RWPE1 (cell line): ENCODE results near the gene PTCD2.
A peak's percentile ranks its signal among the peaks of the same experiment; 100 is the strongest.
"Not testable (repeated sequence)": the region's sequence is repeated elsewhere in the genome, so short reads cannot be mapped to it uniquely, and the experiment has no call there.

Source experiments
- CTCF ChIA-PET: fragments of 350-600 bp; sonication (Branson Sonifier 250); formaldehyde crosslinking; extraction: SDS; loops from one replicate; lab custom pipeline; 2021; lab: Yijun Ruan, JAX
- POLR2A ChIA-PET: fragments of 400-600 bp; formaldehyde crosslinking; extraction: SDS; loops from one replicate; lab custom pipeline; 2020; ENCODE audit warnings: antibody characterized with exemption; ENCODE audit not compliant: low non-redundant PET; lab: Yijun Ruan, JAX
- DNase-seq: peaks from one replicate; pipeline ENCODE4 v3.0.0; 2012; ENCODE audit warnings: low spot score
- H3K27ac ChIP-seq: fragments of 450-650 bp; 2 replicates; pipeline ENCODE4 v1.5.1; 2017
- CTCF ChIP-seq: fragments of 450-650 bp; conservative IDR thresholded peaks from 2 replicates; pipeline ENCODE4 v1.5.1; 2017; ENCODE audit warnings: low read depth, mild to moderate bottlenecking

PTCD2 gene

DNA sequence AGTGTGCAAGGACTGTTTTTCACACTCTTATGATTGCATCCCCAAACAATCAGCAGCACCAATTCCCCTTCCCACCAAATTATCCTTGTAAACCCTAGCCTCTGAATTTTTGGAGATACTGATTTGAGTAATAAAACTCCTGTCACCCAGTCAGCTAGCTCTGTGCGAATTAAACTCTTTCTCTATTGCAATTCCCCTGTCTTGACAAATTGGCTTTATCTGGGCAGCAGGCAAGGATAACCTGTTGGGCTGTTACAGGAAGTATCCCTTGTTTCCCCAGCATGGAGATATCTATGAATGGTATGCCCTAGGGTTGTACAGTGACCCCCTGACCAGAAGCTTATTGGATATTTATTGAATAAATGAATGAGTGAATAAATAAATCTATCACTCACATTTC is 80.8 kb downstream of the PTCD2 start:
- POLR2A ChIA-PET, result no interaction called here
- no peak overlapping the region for H3K27ac ChIP-seq
- CTCF ChIA-PET, result no interaction called here
- no peak for TF ChIP-seq CTCF
- DNase-seq, result no peak

DNA sequence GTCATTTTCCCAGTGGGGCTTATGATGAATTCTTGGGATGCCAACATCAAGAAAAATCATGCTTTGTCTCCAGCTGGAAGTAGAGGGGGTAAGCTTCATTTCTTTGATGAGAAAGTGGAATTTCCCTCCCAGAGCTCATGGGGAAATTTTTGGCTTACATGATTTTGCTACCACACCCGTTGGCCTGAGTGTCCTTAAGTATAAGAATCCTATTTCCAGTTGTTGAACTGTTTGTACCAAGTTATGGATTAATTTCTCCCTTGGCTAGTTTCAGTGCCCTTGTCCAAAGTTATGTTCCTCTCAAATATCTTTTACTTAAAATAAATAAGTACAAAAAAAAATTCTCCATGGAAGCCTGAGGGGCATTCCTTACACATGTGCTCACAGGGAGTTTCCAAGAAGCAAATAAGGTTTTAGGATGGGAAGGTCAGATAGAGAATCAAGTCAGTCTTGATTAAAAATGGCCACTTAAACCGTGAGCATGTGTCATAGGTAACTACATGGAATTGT is 82.3 kb downstream of the PTCD2 start:
- H3K27ac ChIP-seq, result no peak overlapping the region
- no peak for TF ChIP-seq CTCF
- ChIA-PET POLR2A (interaction anchor here (0.6 kb wide), 1 partner anchor 60 kb away, joined by 3 read pairs; no protein-coding TSS in a partner anchor), CTCF (interaction anchor here (0.6 to 0.7 kb wide), 3 partner anchors 44 to 1698 kb away, joined by 3 to 8 read pairs (median 6); no protein-coding TSS in a partner anchor)
- DNase-seq, result peak; percentile 51

GRCh38 chr5:72402959-72403628 is 82.9 kb downstream of the PTCD2 start:
- no peak overlapping the region for H3K27ac ChIP-seq
- TF ChIP-seq CTCF, result 0 out of 2 replicates have a peak, but pooled peaks have one; percentile 12
- CTCF ChIA-PET, result interaction anchor here (0.6 to 0.7 kb wide), 3 partner anchors 45 to 1698 kb away, joined by 3 to 8 read pairs (median 6); no protein-coding TSS in a partner anchor
- DNase-seq, result no peak
- POLR2A ChIA-PET, result interaction anchor here (0.6 kb wide), 1 partner anchor 61 kb away, joined by 3 read pairs; no protein-coding TSS in a partner anchor

- POLR2A ChIA-PET, DNase-seq, H3K27ac ChIP-seq: not testable (repeated sequence)
- CTCF ChIA-PET, result interaction anchor here (0.5 to 1.0 kb wide), 2 partner anchors 26 to 156 kb away, joined by 3 read pairs; no protein-coding TSS in a partner anchor
Observed at GRCh38 chr5:72404771-72405170, 84.6 kb downstream of the PTCD2 start.

DNA sequence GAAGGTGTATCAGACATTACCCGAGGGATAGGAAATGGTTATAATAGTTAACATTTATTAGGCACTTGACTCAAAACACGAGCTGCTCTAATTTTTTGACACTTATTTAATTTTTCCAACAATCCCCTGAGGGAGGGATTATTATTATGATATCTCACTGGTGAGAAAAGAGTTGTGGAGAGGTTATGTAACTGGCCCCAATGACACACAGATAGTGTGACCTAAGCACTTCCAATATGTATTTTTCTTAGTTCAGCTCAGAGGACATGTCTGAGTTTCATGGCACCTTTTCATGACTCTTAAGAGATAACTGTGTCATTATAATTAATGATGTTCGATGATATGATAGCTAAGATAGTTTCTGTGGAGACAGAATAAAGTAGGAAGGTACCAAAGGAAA is 86.9 kb downstream of the PTCD2 start:
- no peak for TF ChIP-seq CTCF
- ChIA-PET CTCF (interaction anchor here (0.6 kb wide), 1 partner anchor 1135 kb away, joined by 3 read pairs; no protein-coding TSS in a partner anchor), POLR2A (no interaction called here)
- no peak for DNase-seq
- H3K27ac ChIP-seq, result no peak overlapping the region

DNA sequence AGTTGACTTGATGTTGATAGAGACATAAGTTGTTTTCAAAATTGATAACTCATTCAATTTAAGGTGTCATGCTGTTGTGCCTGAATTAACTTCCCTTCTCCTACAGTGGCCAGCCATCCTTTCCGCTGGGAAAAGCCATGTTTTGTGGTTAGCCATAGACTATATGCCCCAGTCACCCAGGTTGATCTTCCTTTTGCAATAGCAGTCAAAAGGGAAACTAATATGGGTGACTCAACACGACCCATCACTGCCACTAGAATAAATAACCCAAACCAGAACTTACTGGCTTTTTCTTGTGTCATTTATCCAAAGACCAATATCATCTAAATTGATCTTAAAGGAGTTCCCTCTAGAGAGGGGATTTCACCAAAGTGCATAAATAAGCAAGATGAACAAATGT is 87.4 kb downstream of the PTCD2 start:
- POLR2A ChIA-PET, result no interaction called here

More for the DNA sequence above, 87.4 kb downstream of the PTCD2 start:
- CTCF ChIA-PET, result interaction anchor here (0.6 kb wide), 1 partner anchor 1134 kb away, joined by 3 read pairs; no protein-coding TSS in a partner anchor
- TF ChIP-seq CTCF, result no peak
- no peak overlapping the region for H3K27ac ChIP-seq
- no peak for DNase-seq
